Non-pigmented ciliary epithelial cell (primary cell): Measurements from ENCODE around the gene COG4.

Experiments
- DNase-seq: peaks from one replicate; pipeline ENCODE4 v3.0.0-alpha.2; 2010; ENCODE audit warnings: low read depth

COG4 gene

DNA sequence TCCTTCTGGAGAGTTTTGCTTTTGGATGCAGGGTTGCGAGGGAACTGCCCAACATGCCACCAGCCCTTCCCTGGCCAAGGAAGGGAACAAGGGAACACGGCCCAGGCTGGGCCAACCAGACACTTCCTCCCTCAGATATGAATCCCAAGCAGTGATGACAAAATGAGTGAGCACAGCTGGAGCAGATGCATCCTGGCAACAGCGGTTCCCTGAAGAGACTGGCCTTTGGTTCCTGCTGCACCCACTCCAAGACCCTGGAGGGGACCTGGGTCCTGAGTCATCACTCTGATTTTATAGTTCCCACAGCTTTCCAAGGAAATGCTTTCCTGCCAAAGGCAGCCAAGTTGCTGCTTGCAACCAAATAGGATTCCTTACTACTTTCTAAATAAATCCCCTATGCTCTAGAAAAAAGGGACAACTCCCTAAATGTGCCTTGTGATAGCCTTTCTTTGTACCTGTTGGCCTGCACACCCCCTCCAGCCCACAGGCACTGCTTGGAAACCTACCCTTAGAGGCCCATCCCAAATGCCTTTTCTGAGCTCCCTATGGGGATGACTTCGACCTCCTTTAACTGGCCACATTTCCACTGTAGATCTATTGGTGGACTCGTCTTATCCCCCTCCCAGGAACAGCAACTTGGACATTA lies 89.8 kb downstream of the COG4 start:
- no peak for DNase-seq

DNA sequence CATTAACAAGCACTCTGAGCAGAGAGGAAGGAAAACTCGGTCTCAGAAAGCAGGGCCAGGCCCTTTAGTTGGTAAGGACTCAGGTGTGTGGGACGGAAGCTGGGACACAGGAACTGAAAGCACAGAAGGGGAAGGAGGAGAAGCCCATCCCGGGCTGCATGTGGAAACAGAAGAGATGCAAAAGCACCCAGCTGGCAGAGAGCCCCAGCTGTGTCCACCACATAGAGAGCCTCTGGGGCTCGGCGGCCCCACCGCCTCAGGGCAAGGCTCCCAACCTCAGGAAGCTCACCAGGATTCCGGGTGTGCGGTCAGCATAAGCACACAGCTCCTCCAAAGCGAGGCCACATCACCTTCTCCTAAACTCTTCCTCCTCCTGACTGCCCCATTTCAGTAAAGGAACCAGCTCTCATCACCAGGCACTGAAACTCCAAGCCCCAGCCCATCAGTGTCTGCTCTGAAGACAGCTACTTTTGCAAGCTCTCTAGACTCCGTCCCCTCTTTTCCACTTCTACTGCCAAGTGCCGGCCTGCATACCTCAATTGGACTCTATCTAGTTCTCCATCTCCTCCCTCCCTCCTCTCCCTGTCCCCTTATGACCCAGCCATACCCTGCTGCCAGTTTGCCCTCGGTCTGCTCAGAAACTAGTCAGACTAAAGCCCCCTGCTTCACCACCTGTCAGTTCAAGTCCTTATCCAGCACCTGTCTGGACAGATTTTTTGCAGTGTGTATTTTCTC lies 90.5 kb downstream of the COG4 start:
- DNase-seq: no peak

DNA sequence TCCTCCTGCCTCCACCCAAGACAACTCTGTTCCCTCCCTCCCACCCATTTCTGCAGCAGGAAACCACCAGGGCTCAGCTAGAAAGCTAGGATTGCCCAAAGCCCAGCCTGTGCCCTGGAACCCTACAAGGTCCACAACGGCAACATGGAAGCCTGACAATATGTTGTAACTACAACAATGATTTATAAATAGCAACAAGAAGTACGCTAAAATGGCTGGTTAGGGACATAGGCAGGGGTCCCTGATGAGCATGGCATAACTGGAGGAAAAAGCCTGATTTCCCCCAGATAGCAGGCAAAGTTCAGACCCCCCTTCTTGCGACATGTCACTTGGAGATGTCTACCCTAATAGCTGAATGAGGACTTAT lies 91.0 kb downstream of the COG4 start:
- DNase-seq: no peak

DNA sequence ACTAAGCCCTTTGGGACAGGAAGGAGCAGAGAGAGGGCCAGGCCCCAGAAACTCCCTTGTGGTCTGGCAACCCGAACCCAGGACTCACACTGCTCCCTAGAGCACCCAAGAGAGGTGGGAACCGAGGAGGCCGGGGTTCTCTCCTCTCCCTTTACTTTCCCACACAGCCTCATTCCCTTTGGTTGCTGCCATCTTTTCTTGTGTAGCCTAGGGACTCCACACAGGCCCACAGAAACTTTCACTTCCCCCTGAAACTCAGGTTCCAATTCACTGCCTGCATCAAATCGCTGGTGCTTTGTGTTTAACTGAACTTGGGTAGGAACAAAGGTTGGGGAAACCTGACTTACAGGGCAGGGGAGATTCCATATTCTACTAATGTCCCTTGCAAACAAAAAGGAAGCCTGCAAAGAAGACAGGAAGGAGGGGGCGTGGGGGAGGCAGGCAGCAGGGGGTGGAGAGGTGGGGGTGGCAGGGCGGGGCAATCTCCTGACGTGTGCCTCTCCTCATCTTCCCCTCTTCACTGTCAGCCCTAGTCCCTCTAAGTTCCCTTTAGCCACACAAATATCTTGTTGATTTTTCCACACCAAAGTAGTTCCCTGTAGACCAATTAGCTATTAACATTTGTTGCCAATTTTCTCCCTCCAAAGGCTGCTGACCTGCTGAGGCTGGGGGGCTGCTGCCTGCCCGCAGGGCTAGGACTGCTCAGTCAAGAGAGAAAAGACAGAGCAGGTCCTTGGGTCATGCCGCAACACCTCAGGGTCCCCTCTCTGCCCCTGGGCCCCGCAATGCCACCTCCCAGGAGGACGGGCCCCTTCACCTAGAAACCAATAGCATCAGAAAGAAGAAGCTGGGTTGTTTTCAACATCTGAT lies 92.5 kb downstream of the COG4 start:
- DNase-seq: no peak
